ENCODE measurements around the gene KCNIP4. TPM values are rescaled to one million over a fixed set of nuclear protein-coding genes. Genes with fewer than 3 reads are reported as not detected.

KCNIP4 gene
- total RNA-seq, 4 donors from 2014 or later: 0.19 TPM; not detected in 3

GRCh38 chr4:21192367-21192766, 756.2 kb downstream of the KCNIP4 start:
- no peaks in the 10 kb centered on the region for H3K36me3 ChIP-seq
- no peak overlapping the region for H3K27ac ChIP-seq
- intact Hi-C loops (cut with DNase I): no loop called here
- no peaks in the 10 kb centered on the region for H3K4me1 ChIP-seq
- WGBS, 2 donors: 74 to 92% methylated on average over 2 of the region's 2 CpGs
- H3K27me3 ChIP-seq: peaks cover 0 to 14% (median 0%) of the 10 kb centered on the region in 4 donors
- TF ChIP-seq POLR2A (IDR thresholded peaks at IDR 0.05): no peak
- TF ChIP-seq CTCF (IDR thresholded peaks at IDR 0.05): peak in 1 of 6 experiments; percentile 14
- no peak for DNase-seq
- no peak overlapping the region for H3K4me3 ChIP-seq
- H3K9me3 ChIP-seq: no peaks in the 10 kb centered on the region

DNA sequence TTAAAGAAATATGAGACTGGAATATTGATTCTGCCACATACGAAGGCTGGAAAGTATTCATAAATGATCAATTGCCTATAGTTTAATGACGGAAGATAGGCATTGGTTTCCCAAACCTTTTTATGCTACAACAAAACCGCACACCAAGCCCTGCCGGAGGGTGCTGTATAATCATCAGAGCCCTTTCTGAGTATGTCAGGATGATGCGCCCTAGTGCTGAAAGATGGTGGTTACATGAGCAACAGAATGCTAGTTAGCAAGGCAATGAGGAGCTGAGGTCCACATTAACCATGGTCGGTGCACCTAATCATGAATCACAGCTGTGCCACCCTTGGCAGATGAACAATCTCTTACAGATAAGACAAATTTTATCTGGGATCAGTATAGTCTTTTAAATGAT, 757.3 kb downstream of the KCNIP4 start:
- DNase-seq: no peak
- WGBS, 2 donors: 79 to 81% methylated on average over 6 of the region's 6 CpGs
- Histone ChIP-seq H3K36me3 (no peaks in the 10 kb centered on the region), H3K4me1 (no peaks in the 10 kb centered on the region), H3K9me3 (no peaks in the 10 kb centered on the region), H3K27ac (no peak overlapping the region), H3K4me3 (no peak overlapping the region), H3K27me3 (peaks cover 0 to 14% (median 0%) of the 10 kb centered on the region in 4 donors)
- intact Hi-C loops (cut with DNase I): no loop called here
- TF ChIP-seq CTCF (IDR thresholded peaks at IDR 0.05): no peak
- no peak for TF ChIP-seq POLR2A (IDR thresholded peaks at IDR 0.05)

DNA sequence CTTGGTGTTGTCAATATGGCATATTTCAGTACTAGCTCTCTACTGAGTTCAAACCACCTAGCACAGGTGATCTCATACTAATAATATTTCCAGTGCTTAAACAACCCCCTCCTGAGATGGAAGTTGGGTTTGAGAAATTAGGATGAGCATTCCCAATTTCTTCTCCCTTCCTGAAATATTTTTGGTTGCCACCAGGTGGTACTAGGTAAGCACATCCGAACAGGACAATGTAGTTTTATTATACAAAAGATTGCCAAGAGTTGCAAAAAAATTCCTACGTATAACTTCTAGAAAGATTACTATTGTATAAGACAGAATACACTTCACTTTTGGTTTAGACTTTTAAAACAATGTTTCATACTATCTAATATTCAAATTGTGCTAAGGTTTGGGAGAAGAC, 763.8 kb downstream of the KCNIP4 start:
- H3K9me3 ChIP-seq: no peaks in the 10 kb centered on the region
- H3K27me3 ChIP-seq: peaks cover 0 to 10% (median 0%) of the 10 kb centered on the region in 4 donors
- no peak for DNase-seq
- H3K36me3 ChIP-seq: no peaks in the 10 kb centered on the region
- no peak overlapping the region for H3K4me3 ChIP-seq
- TF ChIP-seq POLR2A (IDR thresholded peaks at IDR 0.05) (no peak), CTCF (IDR thresholded peaks at IDR 0.05) (peak in 1 of 6 experiments; percentile 19)
- no peak overlapping the region for H3K27ac ChIP-seq
- WGBS, 2 donors: 49 to 60% methylated on average over 2 of the region's 2 CpGs
- intact Hi-C loops (cut with DNase I): no loop called here
- H3K4me1 ChIP-seq: no peaks in the 10 kb centered on the region

DNA sequence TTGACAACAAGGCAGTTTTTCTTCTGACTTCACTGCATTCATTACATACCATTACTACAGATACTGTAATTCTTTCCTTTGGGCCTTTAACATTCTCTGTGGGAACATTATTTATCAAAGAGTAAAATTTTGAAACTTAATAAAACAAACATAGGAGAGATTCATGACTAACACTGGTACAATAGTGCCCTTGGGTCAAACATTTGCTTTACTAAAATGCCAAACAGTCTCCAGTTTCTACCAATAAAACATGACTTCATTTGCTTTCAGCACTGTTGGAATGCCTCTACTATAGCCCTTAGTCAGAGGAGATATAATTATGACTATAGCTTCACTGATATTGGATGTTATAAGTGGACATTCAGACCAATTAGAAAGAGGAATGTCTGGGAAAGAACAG, 766.9 kb downstream of the KCNIP4 start:
- H3K36me3 ChIP-seq: no peaks in the 10 kb centered on the region
- H3K27me3 ChIP-seq: peaks cover 0 to 5% (median 0%) of the 10 kb centered on the region in 4 donors
- no peak overlapping the region for H3K4me3 ChIP-seq
- intact Hi-C loops (cut with DNase I): no loop called here
- H3K27ac ChIP-seq: no peak overlapping the region
- no peak for DNase-seq
- TF ChIP-seq CTCF (IDR thresholded peaks at IDR 0.05): no peak
- TF ChIP-seq POLR2A (IDR thresholded peaks at IDR 0.05): no peak
- no peaks in the 10 kb centered on the region for H3K9me3 ChIP-seq
- H3K4me1 ChIP-seq: no peaks in the 10 kb centered on the region

- Histone ChIP-seq H3K9me3 (no peaks in the 10 kb centered on the region), H3K4me1 (no peaks in the 10 kb centered on the region), H3K27me3 (no peaks in the 10 kb centered on the region), H3K36me3 (no peaks in the 10 kb centered on the region), H3K4me3 (no peak overlapping the region), H3K27ac (no peak overlapping the region)
- DNase-seq: no peak
- no peak for TF ChIP-seq CTCF (IDR thresholded peaks at IDR 0.05)
- no peak for TF ChIP-seq POLR2A (IDR thresholded peaks at IDR 0.05)
- intact Hi-C loops (cut with DNase I): no loop called here
These were observed 770.7 kb downstream of the KCNIP4 start for GRCh38 chr4:21177871-21178270.
